Measurements from ENCODE around the gene CPEB3.

GRCh38 chr10:92091965-92092364 lies 198.9 kb downstream of the CPEB3 start:
- no peak for TF ChIP-seq GATA2 (IDR thresholded peaks at IDR 0.05; ENCODE audit: low read depth, low read length)
- no peak for TF ChIP-seq GATA3 (IDR thresholded peaks at IDR 0.05; ENCODE audit: low read depth, low read length)
